DND-41 (cell line): ENCODE results near the gene FAM240A.
A peak's percentile ranks its signal among the peaks of the same experiment; 100 is the strongest.

Experiments
- ATAC-seq: fragments of 200-7000 bp; cut with Tn5 transposase; 3 replicates; pipeline ENCODE4 v1.9.1; 2021; ENCODE audit warnings: low read depth; ENCODE audit not compliant: insufficient read depth
- DNase-seq: peaks from one replicate; pipeline ENCODE4 v3.0.0-alpha.2; 2020
- H2AFZ ChIP-seq: 2 replicates; pipeline ENCODE4 v1.6.0; 2012; ENCODE audit warnings: low read depth, low read length
- H3K27ac ChIP-seq: 2 replicates; pipeline ENCODE4 v1.5.1; 2012; ENCODE audit warnings: low read length, inconsistent platforms
- H3K27me3 ChIP-seq: fragments of 200-600 bp; sonication (generic); 2 replicates; pipeline ENCODE4 v1.6.0; 2012; ENCODE audit warnings: low read length, mild to moderate bottlenecking, inconsistent platforms; ENCODE audit not compliant: insufficient read depth, poor library complexity
- H3K36me3 ChIP-seq: 2 replicates; pipeline ENCODE4 v1.5.1; 2012; ENCODE audit warnings: low read length, inconsistent platforms; ENCODE audit not compliant: insufficient read depth
- H3K4me1 ChIP-seq: 2 replicates; pipeline ENCODE4 v1.5.1; 2012; ENCODE audit warnings: mild to moderate bottlenecking, low read length; ENCODE audit not compliant: insufficient read depth
- H3K4me2 ChIP-seq: 2 replicates; pipeline ENCODE4 v1.6.0; 2012; ENCODE audit warnings: mild to moderate bottlenecking, moderate library complexity, low read length, inconsistent platforms; ENCODE audit not compliant: insufficient read depth
- H3K4me3 ChIP-seq, 2 experiments: fragments of 200-600 bp in 1 of 2; shearing (Covaris generic) in 1 of 2; 2 replicates each; pipeline ENCODE4 v1.5.1; 2012 to 2016; ENCODE audit warnings: inconsistent platforms in 2 of 2, low read length in 2 of 2, mild to moderate bottlenecking in 2 of 2, low read depth in 1 of 2, moderate library complexity in 1 of 2
- H3K79me2 ChIP-seq: 2 replicates; pipeline ENCODE4 v1.6.0; 2012; ENCODE audit warnings: low read length, inconsistent platforms; ENCODE audit not compliant: insufficient read depth
- H3K9ac ChIP-seq: 2 replicates; pipeline ENCODE4 v1.6.0; 2012; ENCODE audit warnings: low read depth, mild to moderate bottlenecking, inconsistent platforms, low read length, moderate library complexity
- H3K9me3 ChIP-seq: 2 replicates; pipeline ENCODE4 v1.5.1; 2012; ENCODE audit warnings: low read length, moderate library complexity, mild to moderate bottlenecking, inconsistent platforms; ENCODE audit not compliant: insufficient read depth, severe bottlenecking
- H4K20me1 ChIP-seq: 2 replicates; pipeline ENCODE4 v1.6.0; 2012; ENCODE audit warnings: low read length; ENCODE audit not compliant: insufficient read depth
- EZH2 ChIP-seq: IDR thresholded peaks from 3 replicates; pipeline ENCODE4 v1.6.1; 2012; ENCODE audit warnings: borderline replicate concordance, low read depth, mild to moderate bottlenecking, moderate library complexity, low read length, inconsistent platforms; ENCODE audit not compliant: severe bottlenecking
- TF ChIP-seq, protein P1 (sequence below): IDR thresholded peaks from 2 replicates; pipeline ENCODE4 v1.5.1; 2012; ENCODE audit warnings: borderline replicate concordance, low read length, moderate library complexity, mild to moderate bottlenecking; ENCODE audit not compliant: poor library complexity, severe bottlenecking; ENCODE audit errors: extremely low read depth

FAM240A gene

DNA sequence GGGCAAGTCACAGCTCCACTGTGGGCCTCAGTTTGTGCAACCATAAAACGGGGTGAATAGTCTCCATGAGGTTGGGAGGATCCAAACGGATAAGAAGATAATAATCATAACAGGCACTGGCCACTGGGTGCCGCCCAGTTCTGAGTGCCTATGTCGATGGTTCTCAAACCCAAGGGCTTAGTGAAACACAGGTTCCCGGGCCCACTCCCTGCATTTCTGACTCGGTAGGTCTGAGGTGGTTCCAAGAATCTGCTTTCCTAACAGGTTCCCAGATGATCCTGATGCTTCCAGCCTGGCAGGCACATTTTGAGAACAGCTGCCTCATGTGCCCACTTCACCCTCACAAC is 60.0 kb downstream of the FAM240A start:
- H3K79me2 ChIP-seq: no peaks in the 10 kb centered on the region
- ATAC-seq (no peak), DNase-seq (no peak)
- no peak overlapping the region for H3K27ac ChIP-seq
- H3K27me3 ChIP-seq: no peaks in the 10 kb centered on the region
- H3K9ac ChIP-seq: no peak overlapping the region
- H3K4me2 ChIP-seq: no peak overlapping the region
- no peak overlapping the region for H2AFZ ChIP-seq
- no peak overlapping the region for H3K4me3 ChIP-seq
- no peaks in the 10 kb centered on the region for H4K20me1 ChIP-seq
- TF ChIP-seq, protein P1, sequence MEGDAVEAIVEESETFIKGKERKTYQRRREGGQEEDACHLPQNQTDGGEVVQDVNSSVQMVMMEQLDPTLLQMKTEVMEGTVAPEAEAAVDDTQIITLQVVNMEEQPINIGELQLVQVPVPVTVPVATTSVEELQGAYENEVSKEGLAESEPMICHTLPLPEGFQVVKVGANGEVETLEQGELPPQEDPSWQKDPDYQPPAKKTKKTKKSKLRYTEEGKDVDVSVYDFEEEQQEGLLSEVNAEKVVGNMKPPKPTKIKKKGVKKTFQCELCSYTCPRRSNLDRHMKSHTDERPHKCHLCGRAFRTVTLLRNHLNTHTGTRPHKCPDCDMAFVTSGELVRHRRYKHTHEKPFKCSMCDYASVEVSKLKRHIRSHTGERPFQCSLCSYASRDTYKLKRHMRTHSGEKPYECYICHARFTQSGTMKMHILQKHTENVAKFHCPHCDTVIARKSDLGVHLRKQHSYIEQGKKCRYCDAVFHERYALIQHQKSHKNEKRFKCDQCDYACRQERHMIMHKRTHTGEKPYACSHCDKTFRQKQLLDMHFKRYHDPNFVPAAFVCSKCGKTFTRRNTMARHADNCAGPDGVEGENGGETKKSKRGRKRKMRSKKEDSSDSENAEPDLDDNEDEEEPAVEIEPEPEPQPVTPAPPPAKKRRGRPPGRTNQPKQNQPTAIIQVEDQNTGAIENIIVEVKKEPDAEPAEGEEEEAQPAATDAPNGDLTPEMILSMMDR: no peak
- no peak for TF ChIP-seq EZH2
- no peaks in the 10 kb centered on the region for H3K4me1 ChIP-seq
- H3K36me3 ChIP-seq: no peaks in the 10 kb centered on the region
- H3K9me3 ChIP-seq: no peaks in the 10 kb centered on the region

DNA sequence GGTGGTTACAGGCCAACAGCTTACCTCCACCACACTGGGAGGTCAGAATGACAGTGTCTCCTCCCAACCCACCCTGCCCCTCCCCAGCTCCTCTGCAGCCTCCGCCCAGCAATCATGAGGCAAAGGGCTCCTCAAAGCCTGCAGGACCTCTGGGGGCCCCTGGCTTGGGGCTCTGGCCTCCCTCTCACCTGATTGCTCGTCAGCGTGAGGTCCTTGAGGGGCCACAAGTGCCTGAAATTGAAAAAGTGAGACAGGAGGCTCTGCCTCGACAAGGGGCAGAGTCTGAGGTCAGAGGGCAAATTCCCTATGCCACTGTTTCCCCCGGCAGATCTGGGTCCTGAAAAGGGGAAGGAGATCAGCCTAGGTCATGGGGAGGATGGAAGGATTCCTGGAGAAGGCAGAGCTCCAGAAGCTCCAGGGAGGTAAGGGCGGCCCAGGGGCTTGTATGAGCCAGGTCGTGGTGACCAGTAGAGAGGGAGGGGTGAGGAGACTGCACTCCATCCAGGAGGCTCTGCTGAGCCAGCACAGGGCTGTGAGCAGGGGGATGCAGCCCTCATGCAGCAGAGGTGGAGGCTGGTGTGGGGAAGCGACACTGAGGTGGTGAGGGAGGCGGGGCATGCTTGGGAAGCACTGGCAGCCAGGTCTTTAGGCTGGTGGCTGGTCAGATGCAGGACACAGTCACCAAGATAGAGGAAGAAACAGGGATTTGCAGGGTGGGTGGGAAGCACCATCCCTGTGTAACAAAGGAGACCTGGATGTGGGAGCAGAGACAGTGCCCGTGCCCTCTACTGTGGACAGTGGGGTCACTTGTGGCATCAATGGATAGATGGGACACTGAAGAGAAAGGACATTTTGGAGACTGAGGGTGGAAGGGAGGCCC is 61.1 kb downstream of the FAM240A start:
- H3K4me3 ChIP-seq: no peak overlapping the region
- no peak for DNase-seq
- H2AFZ ChIP-seq: no peak overlapping the region
- no peaks in the 10 kb centered on the region for H3K9me3 ChIP-seq
- TF ChIP-seq EZH2: no peak
- TF ChIP-seq, protein P1: no peak
- no peak for ATAC-seq
- no peaks in the 10 kb centered on the region for H3K79me2 ChIP-seq
- no peaks in the 10 kb centered on the region for H3K27me3 ChIP-seq
- H3K27ac ChIP-seq: no peak overlapping the region
- H3K9ac ChIP-seq: no peak overlapping the region
- no peaks in the 10 kb centered on the region for H3K4me1 ChIP-seq
- no peaks in the 10 kb centered on the region for H3K36me3 ChIP-seq
- no peaks in the 10 kb centered on the region for H4K20me1 ChIP-seq
- H3K4me2 ChIP-seq: no peak overlapping the region

DNA sequence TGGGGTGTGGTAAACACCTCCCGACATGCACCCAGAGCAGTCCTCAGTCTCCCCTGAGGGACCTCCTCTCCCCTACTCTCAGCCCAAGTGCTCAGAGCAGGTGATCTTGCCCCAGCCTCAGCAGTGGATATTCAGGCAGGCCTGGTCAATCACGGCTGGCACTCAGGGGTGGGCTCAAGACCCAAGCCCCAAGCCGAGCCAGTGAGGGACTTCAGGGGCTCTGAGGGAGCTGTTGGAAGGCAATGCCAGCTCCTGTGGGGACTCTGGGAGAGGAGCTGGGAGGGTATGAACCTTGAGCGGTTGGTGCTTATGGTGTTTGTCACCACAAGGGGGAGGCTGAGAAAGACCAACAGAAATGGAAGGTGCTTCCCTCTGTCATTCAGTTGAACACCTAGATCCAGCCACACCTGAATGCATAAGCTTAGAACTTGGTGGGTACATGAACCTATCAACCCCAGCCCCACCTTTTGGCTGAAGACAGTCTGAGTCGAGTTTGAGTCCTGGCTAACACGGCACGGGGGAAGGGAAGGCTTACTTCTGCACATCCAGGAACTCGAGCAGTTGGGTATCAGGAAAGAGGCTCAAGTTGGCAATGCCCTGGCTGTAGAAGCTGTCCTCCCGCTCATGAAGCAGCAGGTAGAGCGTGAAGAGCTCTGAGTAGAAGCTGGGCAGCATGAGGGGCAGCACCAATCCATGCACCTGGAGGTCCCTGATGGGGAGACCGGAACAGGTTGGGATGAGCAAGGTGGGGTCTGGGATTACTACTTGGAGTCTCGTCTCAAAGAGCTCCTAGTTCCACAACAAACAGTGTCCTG is 61.9 kb downstream of the FAM240A start:
- Histone ChIP-seq H3K9me3 (no peaks in the 10 kb centered on the region), H3K27ac (no peak overlapping the region), H3K36me3 (no peaks in the 10 kb centered on the region), H3K4me1 (no peaks in the 10 kb centered on the region), H3K79me2 (no peaks in the 10 kb centered on the region), H2AFZ (no peak overlapping the region), H3K27me3 (no peaks in the 10 kb centered on the region), H3K9ac (no peak overlapping the region), H4K20me1 (no peaks in the 10 kb centered on the region), H3K4me2 (no peak overlapping the region), H3K4me3 (no peak overlapping the region)
- DNase-seq (no peak), ATAC-seq (no peak)
- no peak for TF ChIP-seq EZH2
- TF ChIP-seq, protein P1: peak; percentile 35
